Left lung (tissue), 10 donors: ENCODE measurements around the gene KITLG. TPM values are rescaled to one million over a fixed set of nuclear protein-coding genes. Genes with fewer than 3 reads are reported as not detected.
A peak's percentile ranks its signal among the peaks of the same experiment; 100 is the strongest.
"Not testable (repeated sequence)": the region's sequence is repeated elsewhere in the genome, so short reads cannot be mapped to it uniquely, and the experiment has no call there.

Experiments used
- ATAC-seq: fragments of 200-7000 bp; cut with Tn5 transposase; one replicate; pipeline ENCODE4 v1.9.1; 2020; ENCODE audit warnings: moderate library complexity
- DNase-seq, 4 donors: peaks; one replicate each; pipeline ENCODE4 v3.0.0-alpha.2; 2013 to 2020
- H3K27ac ChIP-seq, 2 donors: fragments of 200-600 bp; sonication (generic) in 1 of 2; one replicate each; pipeline versions ENCODE4 v1.5.0 to v1.8.0; 2020 to 2021
- H3K27me3 ChIP-seq, 2 donors: fragments of 200-600 bp; sonication (generic) in 1 of 2; one replicate each; pipeline versions ENCODE4 v1.5.0 to v1.8.0; 2020 to 2021
- H3K36me3 ChIP-seq, 2 donors: fragments of 200-600 bp; sonication (generic) in 1 of 2; one replicate each; pipeline versions ENCODE4 v1.5.0 to v1.8.0; 2020 to 2021
- H3K4me1 ChIP-seq, 2 donors: fragments of 200-600 bp; one replicate each; pipeline ENCODE4 v1.8.0; 2021
- H3K4me3 ChIP-seq, 2 donors: fragments of 200-600 bp; sonication (generic) in 1 of 2; one replicate each; pipeline versions ENCODE4 v1.5.0 to v1.8.0; 2020 to 2021; ENCODE audit warnings: mild to moderate bottlenecking in 1 of 2
- H3K9me3 ChIP-seq, 2 donors: fragments of 200-600 bp; sonication (generic) in 1 of 2; one replicate each; pipeline versions ENCODE4 v1.5.0 to v1.8.0; 2020 to 2021
- intact Hi-C, 2 donors: fragments of 100-400 bp; cut with DNase I; formaldehyde crosslinking; loops; one replicate each; pipeline versions ENCODE4 v1.11.2 to v1.14.2; 2022
- polyA plus RNA-seq, 6 donors: library from polyadenylated mRNA; unstranded; fragments of 120-200 nt; gene quantifications; one replicate each; pipeline ENCODE4 v1.2.1, GENCODE V29; 2013; ENCODE audit not compliant: insufficient read length in 6 of 6
- total RNA-seq, 2 donors: library from RNA; stranded (reverse); fragmentation: NEBNext Ultra II Directional; extraction: Animal tissue kit (Norgen Biotek cat#: 25700); gene quantifications; one replicate each; pipeline ENCODE4 v1.2.1, GENCODE V29; 2021
- TF ChIP-seq, protein P1 (sequence below), 2 donors: fragments of 200-600 bp; sonication (generic) in 1 of 2; IDR thresholded peaks; one replicate each; pipeline versions ENCODE4 v1.5.0 to v1.8.0; 2021; ENCODE audit warnings: antibody characterized with exemption in 2 of 2
- donor health status: DM: no; HTN: yes; CAD: no.
- donor health status: DM: no; HTN: no; CAD: no.

KITLG gene
- total and polyA plus RNA-seq, 8 donors: 35.6 to 69.1 (median 40.3) TPM

DNA sequence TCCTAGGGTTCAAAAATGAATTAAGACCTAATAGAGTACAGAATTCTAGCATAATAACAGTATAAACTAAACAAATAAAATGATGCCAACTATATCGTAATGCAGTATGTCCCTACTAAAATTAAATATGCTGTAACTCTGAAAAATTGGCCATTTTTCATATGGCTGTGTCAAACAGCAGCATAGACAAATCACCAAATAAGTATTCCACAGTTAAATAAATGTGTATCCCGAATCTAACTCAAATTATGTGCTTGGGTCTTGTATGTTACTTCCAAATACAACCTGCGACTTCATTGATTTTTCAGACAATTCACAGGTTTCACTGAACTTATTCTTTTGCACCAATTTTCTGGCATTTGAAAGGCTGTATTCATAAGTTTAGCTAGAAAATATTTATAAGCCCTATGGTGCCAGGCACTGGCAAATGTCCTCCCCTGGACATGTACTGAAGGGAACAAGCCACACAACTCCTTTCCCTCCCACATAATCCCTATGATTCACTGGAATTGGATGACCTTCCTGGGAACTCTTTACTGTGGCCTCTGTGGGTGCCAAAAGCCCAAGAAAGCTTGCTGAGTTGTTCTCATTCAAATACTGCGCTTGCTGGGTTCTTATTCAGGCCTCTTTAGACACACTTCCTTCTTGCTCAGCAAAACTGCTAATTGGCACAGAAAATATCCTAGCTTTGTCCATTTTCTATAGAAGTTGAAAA lies 108.8 kb downstream of the KITLG start:
- intact Hi-C loops: no loop called here
- no peak overlapping the region for H3K27ac ChIP-seq
- no peaks in the 10 kb centered on the region for H3K27me3 ChIP-seq
- peaks cover 0 to 8% of the 10 kb centered on the region in 2 donors for H3K4me1 ChIP-seq
- ATAC-seq (peak; percentile 64), DNase-seq (peak in 1 of 4 donors; percentile 25)
- H3K4me3 ChIP-seq: no peak overlapping the region
- TF ChIP-seq, protein P1, sequence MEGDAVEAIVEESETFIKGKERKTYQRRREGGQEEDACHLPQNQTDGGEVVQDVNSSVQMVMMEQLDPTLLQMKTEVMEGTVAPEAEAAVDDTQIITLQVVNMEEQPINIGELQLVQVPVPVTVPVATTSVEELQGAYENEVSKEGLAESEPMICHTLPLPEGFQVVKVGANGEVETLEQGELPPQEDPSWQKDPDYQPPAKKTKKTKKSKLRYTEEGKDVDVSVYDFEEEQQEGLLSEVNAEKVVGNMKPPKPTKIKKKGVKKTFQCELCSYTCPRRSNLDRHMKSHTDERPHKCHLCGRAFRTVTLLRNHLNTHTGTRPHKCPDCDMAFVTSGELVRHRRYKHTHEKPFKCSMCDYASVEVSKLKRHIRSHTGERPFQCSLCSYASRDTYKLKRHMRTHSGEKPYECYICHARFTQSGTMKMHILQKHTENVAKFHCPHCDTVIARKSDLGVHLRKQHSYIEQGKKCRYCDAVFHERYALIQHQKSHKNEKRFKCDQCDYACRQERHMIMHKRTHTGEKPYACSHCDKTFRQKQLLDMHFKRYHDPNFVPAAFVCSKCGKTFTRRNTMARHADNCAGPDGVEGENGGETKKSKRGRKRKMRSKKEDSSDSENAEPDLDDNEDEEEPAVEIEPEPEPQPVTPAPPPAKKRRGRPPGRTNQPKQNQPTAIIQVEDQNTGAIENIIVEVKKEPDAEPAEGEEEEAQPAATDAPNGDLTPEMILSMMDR (IDR thresholded peaks at IDR 0.05): no peak
- H3K9me3 ChIP-seq: peaks cover 0 to 4% of the 10 kb centered on the region in 2 donors
- no peaks in the 10 kb centered on the region for H3K36me3 ChIP-seq

DNA sequence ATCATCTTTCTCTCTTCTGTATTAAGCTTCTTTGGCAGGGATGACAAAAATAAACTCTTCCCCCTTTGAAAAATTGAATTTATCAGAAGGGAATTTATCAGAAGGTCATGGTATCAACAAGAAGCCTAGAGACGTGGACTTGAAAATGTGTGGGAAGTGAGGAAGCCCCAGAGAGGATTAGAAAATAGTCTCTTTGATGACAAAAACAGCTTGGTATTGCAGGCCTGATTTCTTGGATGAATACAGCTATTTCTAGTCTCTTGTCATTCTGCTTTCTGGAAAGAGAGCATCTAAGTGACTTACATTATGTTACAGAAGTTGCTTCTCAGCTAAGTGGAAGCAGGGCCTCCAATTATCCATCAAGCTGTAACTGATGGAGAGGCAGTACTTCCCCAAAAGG lies 111.1 kb downstream of the KITLG start:
- TF ChIP-seq, protein P1 (IDR thresholded peaks at IDR 0.05): no peak
- intact Hi-C loops: no loop called here

DNA sequence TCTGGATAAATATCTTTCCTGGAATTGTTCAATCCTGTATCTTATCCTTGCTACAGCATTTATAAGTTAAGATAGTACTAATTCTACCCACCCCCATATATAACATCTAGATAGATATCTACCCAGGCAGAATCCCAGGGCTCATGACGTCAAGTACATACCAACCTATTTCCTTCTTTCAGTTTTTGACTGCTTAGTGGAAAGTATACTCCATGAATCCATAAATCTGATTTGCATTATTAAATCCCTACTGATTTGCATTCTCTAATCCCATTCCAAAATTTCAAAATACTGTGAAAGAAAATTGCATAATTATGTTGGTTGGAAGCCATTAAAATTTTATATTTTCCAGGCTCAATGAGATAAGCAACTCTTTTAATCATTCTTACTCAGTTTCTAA lies 111.7 kb downstream of the KITLG start:
- TF ChIP-seq, protein P1 (IDR thresholded peaks at IDR 0.05): no peak
- Histone ChIP-seq H3K9me3 (peaks cover 0 to 6% of the 10 kb centered on the region in 2 donors), H3K27me3 (no peaks in the 10 kb centered on the region), H3K27ac (no peak overlapping the region), H3K36me3 (no peaks in the 10 kb centered on the region), H3K4me1 (peaks cover 0 to 8% of the 10 kb centered on the region in 2 donors), H3K4me3 (no peak overlapping the region)
- peak in 1 of 4 donors; percentile 23 for DNase-seq
- ATAC-seq: no peak
- intact Hi-C loops: no loop called here

More for the DNA sequence above, 111.1 kb downstream of the KITLG start:
- peaks cover 0 to 6% of the 10 kb centered on the region in 2 donors for H3K9me3 ChIP-seq
- no peaks in the 10 kb centered on the region for H3K27me3 ChIP-seq
- ATAC-seq (no peak), DNase-seq (peak in 1 of 4 donors; percentile 13)
- peaks cover 0 to 8% of the 10 kb centered on the region in 2 donors for H3K4me1 ChIP-seq
- no peak overlapping the region for H3K27ac ChIP-seq
- no peak overlapping the region for H3K4me3 ChIP-seq
- H3K36me3 ChIP-seq: no peaks in the 10 kb centered on the region

DNA sequence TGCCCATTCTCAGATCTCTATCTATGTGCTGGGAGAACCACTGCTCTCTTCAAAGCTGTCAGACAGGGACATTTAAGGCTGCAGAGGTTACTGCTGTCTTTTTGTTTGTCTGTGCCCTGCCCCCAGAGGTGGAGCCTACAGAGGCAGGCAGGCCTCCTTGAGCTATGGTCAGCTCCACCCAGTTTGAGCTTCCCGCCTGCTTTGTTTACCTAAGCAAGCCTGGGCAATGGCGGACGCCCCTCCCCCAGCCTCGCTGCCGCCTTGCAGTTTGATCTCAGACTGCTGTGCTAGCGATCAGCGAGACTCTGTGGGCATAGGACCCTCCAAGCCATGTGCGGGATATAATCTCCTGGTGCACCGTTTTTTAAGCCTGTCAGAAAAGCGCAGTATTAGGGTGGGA lies 113.6 kb downstream of the KITLG start:
- H3K4me1 ChIP-seq, H3K27me3 ChIP-seq, H3K4me3 ChIP-seq, ATAC-seq, DNase-seq, intact Hi-C loops, H3K36me3 ChIP-seq, H3K27ac ChIP-seq, H3K9me3 ChIP-seq: not testable (repeated sequence)

DNA sequence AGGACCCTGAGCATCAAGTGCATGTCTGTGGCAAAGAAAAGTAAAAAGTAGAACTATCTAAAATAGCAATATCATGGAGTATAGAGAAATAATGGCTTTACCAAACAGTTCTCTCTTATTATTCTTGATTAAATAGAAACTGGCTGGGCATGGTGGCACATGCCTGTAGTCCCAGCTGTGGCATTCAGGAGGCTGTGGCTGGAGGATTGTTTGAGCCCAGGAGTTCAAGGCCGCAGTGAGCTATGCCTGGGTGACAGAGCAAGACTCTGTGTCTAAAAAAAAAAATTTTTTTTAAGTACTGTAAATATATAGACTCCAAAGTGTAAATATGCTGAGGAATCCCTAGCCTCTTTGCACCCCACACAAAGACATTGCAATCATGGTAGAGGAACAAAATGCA lies 121.9 kb downstream of the KITLG start:
- ATAC-seq (no peak), DNase-seq (no peak)
- no peaks in the 10 kb centered on the region for H3K4me1 ChIP-seq
- H3K36me3 ChIP-seq: no peaks in the 10 kb centered on the region
- H3K4me3 ChIP-seq: no peak overlapping the region
- TF ChIP-seq, protein P1 (IDR thresholded peaks at IDR 0.05): no peak
- H3K27me3 ChIP-seq: no peaks in the 10 kb centered on the region
- H3K9me3 ChIP-seq: peaks cover 0 to 4% of the 10 kb centered on the region in 2 donors
- intact Hi-C loops: no loop called here
- H3K27ac ChIP-seq: no peak overlapping the region

DNA sequence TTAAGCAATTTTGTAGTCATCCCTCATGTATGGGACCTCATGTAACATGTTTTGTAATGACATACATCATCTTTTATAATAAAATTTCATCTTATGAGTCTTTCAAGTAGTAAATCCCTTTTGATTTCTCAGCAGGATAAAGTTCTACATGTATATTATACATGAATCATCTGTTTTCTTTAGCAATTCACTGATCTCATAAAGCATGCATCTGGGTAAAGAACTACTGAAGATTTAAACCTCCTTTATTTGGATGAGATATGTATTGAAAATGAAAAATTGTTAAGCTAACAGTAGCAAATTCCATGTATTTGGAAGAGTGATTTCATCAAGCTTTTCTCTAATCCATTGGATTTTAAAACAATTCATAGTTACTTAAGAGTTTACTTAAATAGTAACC lies 126.9 kb downstream of the KITLG start:
- no peak for ATAC-seq
- DNase-seq: no peak
- no peaks in the 10 kb centered on the region for H3K27me3 ChIP-seq
- no peaks in the 10 kb centered on the region for H3K36me3 ChIP-seq
- no peak overlapping the region for H3K27ac ChIP-seq
- intact Hi-C loops: no loop called here
- TF ChIP-seq, protein P1 (IDR thresholded peaks at IDR 0.05): no peak
- no peaks in the 10 kb centered on the region for H3K4me1 ChIP-seq
- no peaks in the 10 kb centered on the region for H3K9me3 ChIP-seq
- no peak overlapping the region for H3K4me3 ChIP-seq
